WTC11 (cell line): Measurements from ENCODE around the gene RASA1. TPM values are rescaled to one million over a fixed set of nuclear protein-coding genes. Genes with fewer than 3 reads are reported as not detected.

Source experiments
- ATAC-seq: fragments of 200-7000 bp; cut with Tn5 transposase; 2 replicates; pipeline ENCODE4 v1.10.0; 2021; ENCODE audit warnings: mild to moderate bottlenecking, moderate library complexity
- CTCF ChIA-PET: fragments of 300-600 bp; sonication (Branson Sonifier 250); formaldehyde crosslinking; loops from one replicate; lab custom pipeline; 2021; ENCODE audit warnings: antibody characterized with exemption; lab: Charles Lee
- POLR2A ChIA-PET: fragments of 350-600 bp; sonication (Branson Sonifier 250); formaldehyde crosslinking; loops from one replicate; lab custom pipeline; 2021; ENCODE audit warnings: antibody characterized with exemption; lab: Charles Lee
- DNase-seq: peaks from one replicate; pipeline ENCODE4 v3.0.0; 2021; ENCODE audit warnings: low spot score
- H3K27ac Mint-ChIP-seq: 2 replicates; pipeline ENCODE4 v1.8.0; 2021; ENCODE audit warnings: mixed read lengths
- H3K27me3 Mint-ChIP-seq: 2 replicates; pipeline ENCODE4 v1.8.0; 2021; ENCODE audit warnings: low read depth, mild to moderate bottlenecking, moderate library complexity, mixed read lengths
- H3K36me3 Mint-ChIP-seq: 2 replicates; pipeline ENCODE4 v1.8.0; 2021; ENCODE audit warnings: mixed read lengths
- H3K4me1 Mint-ChIP-seq: 2 replicates; pipeline ENCODE4 v1.8.0; 2022; ENCODE audit warnings: mixed read lengths
- H3K4me3 Mint-ChIP-seq: 2 replicates; pipeline ENCODE4 v1.8.0; 2021; ENCODE audit warnings: mild to moderate bottlenecking, moderate library complexity, mixed read lengths
- H3K9me3 Mint-ChIP-seq: 2 replicates; pipeline ENCODE4 v1.8.0; 2021; ENCODE audit warnings: mixed read lengths
- CTCF ChIP-seq: fragments of 200-600 bp; IDR thresholded peaks from 2 replicates; pipeline ENCODE4 v1.8.0; 2022; ENCODE audit warnings: antibody characterized with exemption
- E2F5 ChIP-seq: sonication (generic); formaldehyde crosslinking; IDR thresholded peaks from 2 replicates; pipeline ENCODE4 v1.8.1; 2022; ENCODE audit warnings: mild to moderate bottlenecking, moderate library complexity, missing genetic modification reagents
- FOXJ3 ChIP-seq: sonication (generic); formaldehyde crosslinking; IDR thresholded peaks from 2 replicates; pipeline ENCODE4 v1.9.0; 2021; ENCODE audit warnings: missing genetic modification reagents, mild to moderate bottlenecking, borderline replicate concordance
- HMGA2 ChIP-seq: fragments of 250-450 bp; sonication (Bioruptor Pico); IDR thresholded peaks from 2 replicates; pipeline ENCODE4 v1.4.0; 2021; ENCODE audit warnings: mild to moderate bottlenecking, moderate library complexity
- NFATC4 ChIP-seq: fragments of 250-450 bp; sonication (Bioruptor Pico); IDR thresholded peaks from 2 replicates; pipeline ENCODE4 v1.9.0; 2021; ENCODE audit warnings: mild to moderate bottlenecking
- OVOL2 ChIP-seq: fragments of 250-450 bp; sonication (Bioruptor Pico); IDR thresholded peaks from 2 replicates; pipeline ENCODE4 v1.9.0; 2021; ENCODE audit warnings: mild to moderate bottlenecking, borderline replicate concordance
- SMAD3 ChIP-seq: sonication (generic); formaldehyde crosslinking; IDR thresholded peaks from 2 replicates; pipeline ENCODE4 v1.8.0; 2022; ENCODE audit warnings: missing genetic modification reagents, mild to moderate bottlenecking, borderline replicate concordance
- TCF7 ChIP-seq: sonication (generic); formaldehyde crosslinking; IDR thresholded peaks from 2 replicates; pipeline ENCODE4 v1.8.0; 2022; ENCODE audit warnings: mild to moderate bottlenecking, low read depth, missing genetic modification reagents, moderate library complexity
- TP53 ChIP-seq: sonication (generic); formaldehyde crosslinking; IDR thresholded peaks from 2 replicates; pipeline ENCODE4 v1.8.1; 2023; ENCODE audit warnings: mild to moderate bottlenecking, missing genetic modification reagents
- USF2 ChIP-seq: sonication (generic); formaldehyde crosslinking; IDR thresholded peaks from 2 replicates; pipeline ENCODE4 v1.8.1; 2023; ENCODE audit warnings: mild to moderate bottlenecking, missing genetic modification reagents, moderate library complexity
- ZNF121 ChIP-seq: sonication (generic); formaldehyde crosslinking; IDR thresholded peaks from 2 replicates; pipeline ENCODE4 v1.8.0; 2023; ENCODE audit warnings: missing genetic modification reagents
- ZNF512 ChIP-seq: sonication (generic); formaldehyde crosslinking; IDR thresholded peaks from 2 replicates; pipeline ENCODE4 v1.8.1; 2022; ENCODE audit warnings: missing genetic modification reagents, borderline replicate concordance
- ZNF532 ChIP-seq: fragments of 250-450 bp; sonication (Bioruptor Pico); IDR thresholded peaks from 2 replicates; pipeline ENCODE4 v1.9.0; 2021; ENCODE audit warnings: mild to moderate bottlenecking, borderline replicate concordance
- total RNA-seq: library from RNA; stranded (reverse); gene quantifications from 3 replicates; pipeline ENCODE4 v1.2.3, GENCODE V29; 2021
- TF ChIP-seq, protein P1 (sequence below): sonication (generic); formaldehyde crosslinking; IDR thresholded peaks from 2 replicates; pipeline ENCODE4 v1.8.0; 2023; ENCODE audit warnings: mild to moderate bottlenecking, missing genetic modification reagents
- TF ChIP-seq, protein P2 (sequence below): fragments of 250-450 bp; sonication (Bioruptor Pico); IDR thresholded peaks from 2 replicates; pipeline ENCODE4 v1.9.0; 2021; ENCODE audit warnings: mild to moderate bottlenecking

Gene RASA1
- total RNA-seq, 1 experiment from 2014 or later = 31.0 TPM

GRCh38 chr5:87401626-87402025, 133.9 kb downstream of the RASA1 start:
- ATAC-seq (no peak), DNase-seq (no peak)
- TF ChIP-seq HMGA2 (no peak), OVOL2 (CRISPR knock-in tag) (no peak)
- TF ChIP-seq, protein P1, sequence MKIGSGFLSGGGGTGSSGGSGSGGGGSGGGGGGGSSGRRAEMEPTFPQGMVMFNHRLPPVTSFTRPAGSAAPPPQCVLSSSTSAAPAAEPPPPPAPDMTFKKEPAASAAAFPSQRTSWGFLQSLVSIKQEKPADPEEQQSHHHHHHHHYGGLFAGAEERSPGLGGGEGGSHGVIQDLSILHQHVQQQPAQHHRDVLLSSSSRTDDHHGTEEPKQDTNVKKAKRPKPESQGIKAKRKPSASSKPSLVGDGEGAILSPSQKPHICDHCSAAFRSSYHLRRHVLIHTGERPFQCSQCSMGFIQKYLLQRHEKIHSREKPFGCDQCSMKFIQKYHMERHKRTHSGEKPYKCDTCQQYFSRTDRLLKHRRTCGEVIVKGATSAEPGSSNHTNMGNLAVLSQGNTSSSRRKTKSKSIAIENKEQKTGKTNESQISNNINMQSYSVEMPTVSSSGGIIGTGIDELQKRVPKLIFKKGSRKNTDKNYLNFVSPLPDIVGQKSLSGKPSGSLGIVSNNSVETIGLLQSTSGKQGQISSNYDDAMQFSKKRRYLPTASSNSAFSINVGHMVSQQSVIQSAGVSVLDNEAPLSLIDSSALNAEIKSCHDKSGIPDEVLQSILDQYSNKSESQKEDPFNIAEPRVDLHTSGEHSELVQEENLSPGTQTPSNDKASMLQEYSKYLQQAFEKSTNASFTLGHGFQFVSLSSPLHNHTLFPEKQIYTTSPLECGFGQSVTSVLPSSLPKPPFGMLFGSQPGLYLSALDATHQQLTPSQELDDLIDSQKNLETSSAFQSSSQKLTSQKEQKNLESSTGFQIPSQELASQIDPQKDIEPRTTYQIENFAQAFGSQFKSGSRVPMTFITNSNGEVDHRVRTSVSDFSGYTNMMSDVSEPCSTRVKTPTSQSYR = no peak
- H3K36me3 Mint-ChIP-seq = peaks cover 89% of the 10 kb centered on the region
- no peaks in the 10 kb centered on the region for H3K27me3 Mint-ChIP-seq
- no peak overlapping the region for H3K27ac Mint-ChIP-seq
- ChIA-PET CTCF (no interaction called here), POLR2A (no interaction called here)
- peaks cover 9% of the 10 kb centered on the region for H3K9me3 Mint-ChIP-seq
- no peak overlapping the region for H3K4me3 Mint-ChIP-seq
- H3K4me1 Mint-ChIP-seq = no peaks in the 10 kb centered on the region

DNA sequence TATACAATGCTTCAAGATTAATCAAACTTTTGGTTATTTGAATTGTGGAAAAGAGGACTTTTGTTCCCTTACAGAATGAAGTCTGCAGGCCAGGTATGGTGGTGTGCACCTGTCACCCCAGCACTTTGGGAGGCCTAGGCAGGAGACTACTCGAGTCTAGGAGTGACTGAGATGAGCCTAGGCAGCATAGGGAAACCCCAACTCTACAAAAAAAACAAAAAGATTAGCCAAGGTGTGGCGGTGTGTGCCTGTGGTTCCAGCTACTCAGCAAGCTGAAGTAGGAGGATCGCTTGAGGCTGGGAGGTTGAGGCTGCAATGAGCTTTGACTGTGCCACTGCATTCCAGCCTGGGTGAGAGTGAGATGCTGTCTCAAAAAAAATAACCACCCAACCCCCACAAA, 135.7 kb downstream of the RASA1 start:
- H3K27me3 Mint-ChIP-seq = no peaks in the 10 kb centered on the region
- ChIA-PET CTCF (no interaction called here), POLR2A (interaction anchor here (1.0 kb wide), 1 partner anchor 521 kb away, joined by 4 read pairs; no protein-coding TSS in a partner anchor)
- no peak overlapping the region for H3K27ac Mint-ChIP-seq
- no peak overlapping the region for H3K4me3 Mint-ChIP-seq
- TF ChIP-seq FOXJ3 (CRISPR knock-in tag) (no peak), ZNF532 (CRISPR knock-in tag) (no peak), ZNF121 (CRISPR knock-in tag) (no peak), ZNF512 (CRISPR knock-in tag) (no peak), NFATC4 (no peak), CTCF (no peak), SMAD3 (CRISPR knock-in tag) (no peak), E2F5 (CRISPR knock-in tag) (no peak), TCF7 (CRISPR knock-in tag) (no peak), USF2 (CRISPR knock-in tag) (no peak), TP53 (CRISPR knock-in tag) (no peak)
- TF ChIP-seq, protein P2, sequence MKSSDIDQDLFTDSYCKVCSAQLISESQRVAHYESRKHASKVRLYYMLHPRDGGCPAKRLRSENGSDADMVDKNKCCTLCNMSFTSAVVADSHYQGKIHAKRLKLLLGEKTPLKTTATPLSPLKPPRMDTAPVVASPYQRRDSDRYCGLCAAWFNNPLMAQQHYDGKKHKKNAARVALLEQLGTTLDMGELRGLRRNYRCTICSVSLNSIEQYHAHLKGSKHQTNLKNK (CRISPR knock-in tag) = no peak
- H3K4me1 Mint-ChIP-seq = no peaks in the 10 kb centered on the region
- peaks cover 93% of the 10 kb centered on the region for H3K36me3 Mint-ChIP-seq
- no peak for DNase-seq
- ATAC-seq = no peak
- H3K9me3 Mint-ChIP-seq = peaks cover 9% of the 10 kb centered on the region
